T-helper 2 cell (primary cell): Measurements from ENCODE around the gene ACSF3.
"Not testable (repeated sequence)": the region's sequence is repeated elsewhere in the genome, so short reads cannot be mapped to it uniquely, and the experiment has no call there.

Source experiments
- DNase-seq, 5 experiments: peaks; one replicate each; pipeline versions ENCODE4 v3.0.0 to v3.0.0-alpha.2; 2012 to 2022

ACSF3 gene

GRCh38 chr16:89055894-89056555, 37.6 kb upstream of the ACSF3 start:
- no peak for DNase-seq

- no peak for DNase-seq
Measured at GRCh38 chr16:89056592-89056991, 37.1 kb upstream of the ACSF3 start.

DNA sequence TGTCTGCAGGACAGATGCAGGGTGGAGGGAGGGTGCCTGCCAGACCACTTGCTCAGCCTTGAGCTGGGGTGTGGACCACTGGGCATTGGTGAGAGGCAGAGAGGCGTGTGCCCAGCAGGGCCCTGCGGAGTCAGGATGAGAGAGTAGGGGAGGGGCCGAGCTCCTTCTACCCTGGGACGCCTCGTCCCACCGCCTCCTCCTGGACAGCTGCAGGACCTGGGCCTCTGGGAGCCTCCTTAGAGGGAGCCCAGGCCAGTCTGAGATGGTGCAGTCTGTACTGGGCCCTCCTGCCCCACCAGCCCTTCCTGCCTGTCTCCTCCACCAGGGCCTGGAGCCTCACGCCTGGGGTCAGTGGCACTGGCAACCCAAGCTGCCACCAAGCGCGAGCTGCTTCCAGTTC, 35.9 kb upstream of the ACSF3 start:
- no peak for DNase-seq

DNA sequence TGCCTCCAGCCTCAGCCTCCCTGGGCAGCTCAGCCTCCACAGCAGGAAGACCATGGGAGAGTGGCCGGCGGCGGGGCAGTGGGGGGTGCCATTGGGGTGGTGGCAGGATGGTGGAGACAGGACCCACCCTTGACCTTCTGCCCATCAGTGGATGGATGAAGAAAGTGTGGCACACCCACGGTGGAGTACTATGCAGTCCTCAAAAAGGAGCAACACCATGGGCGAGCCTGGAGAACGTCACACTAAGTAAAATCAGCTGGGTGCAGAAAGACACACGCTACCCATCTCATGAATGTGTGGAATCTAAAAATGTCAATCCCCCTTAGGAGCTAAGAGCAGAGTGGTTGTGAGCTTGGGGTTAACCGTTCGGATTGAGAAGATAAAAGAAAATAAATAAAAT, 34.8 kb upstream of the ACSF3 start:
- no peak for DNase-seq

DNA sequence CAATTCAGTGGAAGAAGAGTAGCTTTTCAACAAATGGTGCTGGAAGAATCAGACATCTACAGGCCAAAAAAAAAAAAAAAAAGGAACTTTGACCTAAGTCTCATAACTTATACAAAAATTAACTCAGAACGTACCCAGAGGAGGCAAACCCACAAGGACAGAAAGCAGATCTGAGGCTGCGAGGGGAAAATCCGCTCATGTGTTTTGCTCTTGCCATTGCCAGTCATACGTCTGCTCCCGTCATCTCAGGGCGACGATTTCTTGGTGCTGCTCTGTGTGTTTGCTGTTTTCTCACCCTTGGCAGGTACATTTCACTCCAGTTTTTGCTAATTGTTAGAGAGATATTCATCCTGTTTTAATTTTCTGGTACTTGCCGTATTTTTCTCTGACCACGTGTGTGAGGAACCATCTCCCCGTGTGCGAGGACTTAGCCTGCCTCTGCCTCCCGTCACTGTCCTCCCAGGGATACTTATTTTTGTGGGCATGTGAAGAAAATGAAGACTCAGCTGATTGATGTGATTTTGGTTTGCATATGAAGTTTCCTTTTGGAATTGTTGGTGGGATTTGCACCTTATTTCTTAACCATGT, 33.4 kb upstream of the ACSF3 start:
- DNase-seq: peak in 1 of 5 experiments; percentile 32

- DNase-seq: no peak
Measured at GRCh38 chr16:89061086-89061485, 32.6 kb upstream of the ACSF3 start.

DNA sequence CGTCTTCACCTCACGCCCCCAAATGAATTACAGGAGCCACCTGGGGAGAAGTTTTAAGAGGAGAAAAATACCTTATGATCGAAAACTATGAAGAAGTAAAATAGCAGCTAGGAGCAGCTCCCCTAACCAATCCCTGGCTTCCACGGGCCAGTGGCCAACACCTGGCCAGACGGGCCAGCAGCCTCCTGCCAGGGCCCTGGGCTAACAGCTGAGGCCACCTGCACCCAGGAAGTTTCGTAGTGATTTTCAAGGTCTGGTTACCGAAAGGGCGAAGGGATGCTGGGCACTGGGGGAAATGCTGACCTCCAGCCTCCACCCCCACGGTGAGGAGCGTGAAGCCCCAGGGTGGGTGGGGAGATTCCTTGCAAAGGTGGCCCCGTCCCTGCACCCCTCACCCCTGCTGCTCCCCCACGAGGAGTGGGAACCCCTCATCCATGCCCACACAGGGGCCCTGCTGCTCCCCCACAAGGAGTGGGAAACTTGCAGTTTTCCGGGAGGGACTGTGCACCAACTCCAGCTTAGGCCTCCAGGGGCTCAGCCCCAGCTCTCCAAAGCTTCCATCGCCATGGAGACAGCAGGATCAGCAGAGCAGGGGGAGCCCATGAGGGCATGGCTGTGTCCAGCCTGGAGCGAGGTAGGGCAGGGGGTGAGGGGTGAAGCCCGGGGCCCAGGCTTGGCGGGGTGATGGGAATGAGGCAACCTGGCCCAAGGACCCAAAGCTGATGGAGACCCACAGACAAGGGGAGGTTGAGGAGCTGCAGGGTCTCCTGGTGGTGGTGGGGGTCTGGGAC, 31.9 kb upstream of the ACSF3 start:
- DNase-seq: no peak

- DNase-seq: no peak
Measured at GRCh38 chr16:89062389-89063345, 31.0 kb upstream of the ACSF3 start.

- DNase-seq: no peak
Measured at GRCh38 chr16:89063768-89064320, 29.8 kb upstream of the ACSF3 start.

DNA sequence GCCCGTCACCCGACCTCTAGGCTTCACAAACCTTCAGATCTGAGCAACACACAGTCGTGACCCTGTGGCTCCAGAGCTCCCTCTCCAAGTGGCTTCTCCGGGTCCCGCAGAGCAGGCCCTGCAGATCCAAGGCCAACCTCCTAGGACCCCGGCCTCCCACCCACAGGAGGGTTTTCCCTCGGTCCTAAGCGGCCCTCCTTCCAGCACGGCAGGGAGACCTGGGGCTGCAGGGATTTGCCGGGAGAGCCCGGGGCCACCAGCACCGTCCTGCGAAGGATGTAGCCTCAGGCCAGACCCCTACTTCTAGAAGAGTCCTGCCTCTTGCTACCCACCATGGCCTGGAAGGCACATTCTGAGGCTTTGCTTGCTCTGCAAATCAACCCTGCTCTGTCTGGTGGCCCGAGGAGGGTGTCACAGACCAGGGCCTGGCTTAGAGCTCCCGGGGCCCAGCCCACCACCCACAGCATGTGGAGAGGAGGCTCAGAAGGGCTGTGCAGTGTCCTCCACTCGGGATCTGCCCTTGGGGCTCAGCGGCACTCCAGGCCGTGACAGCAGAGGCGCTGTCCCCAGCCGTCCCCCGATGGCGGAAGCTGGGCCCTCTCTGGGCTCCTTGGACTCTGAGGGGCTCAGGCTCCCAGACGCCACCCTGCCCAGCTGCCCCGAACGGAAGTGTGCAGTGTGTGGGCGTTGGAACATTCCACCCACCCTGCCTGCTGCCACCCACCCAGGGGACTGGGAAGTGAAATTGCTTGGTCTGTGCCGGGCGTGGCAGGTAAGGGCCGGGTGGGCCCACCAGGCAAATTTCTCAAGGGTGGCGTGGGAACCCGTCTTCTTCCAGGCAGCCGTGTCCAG, 28.8 kb upstream of the ACSF3 start:
- no peak for DNase-seq

GRCh38 chr16:89065458-89065822, 28.2 kb upstream of the ACSF3 start:
- no peak for DNase-seq

DNA sequence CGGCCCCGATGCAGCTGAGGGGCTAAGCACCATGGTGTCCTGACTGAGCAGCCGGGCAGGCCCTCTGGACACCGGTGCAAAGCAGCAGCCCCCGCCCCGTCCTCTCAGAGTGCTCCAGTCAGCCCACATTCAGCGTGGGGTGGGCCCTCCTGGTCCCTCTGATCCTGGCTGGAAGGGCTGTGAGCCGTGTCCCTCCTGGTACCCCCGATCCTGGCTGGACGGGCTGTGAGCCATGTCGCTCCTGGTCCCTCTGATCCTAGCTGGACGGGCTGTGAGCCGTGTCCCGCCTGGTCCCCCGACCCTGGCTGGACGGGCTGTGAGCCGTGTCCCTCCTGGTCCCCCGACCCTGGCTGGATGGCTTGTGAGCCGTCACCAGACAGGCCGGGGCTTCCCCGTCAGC, 26.9 kb upstream of the ACSF3 start:
- no peak for DNase-seq

DNA sequence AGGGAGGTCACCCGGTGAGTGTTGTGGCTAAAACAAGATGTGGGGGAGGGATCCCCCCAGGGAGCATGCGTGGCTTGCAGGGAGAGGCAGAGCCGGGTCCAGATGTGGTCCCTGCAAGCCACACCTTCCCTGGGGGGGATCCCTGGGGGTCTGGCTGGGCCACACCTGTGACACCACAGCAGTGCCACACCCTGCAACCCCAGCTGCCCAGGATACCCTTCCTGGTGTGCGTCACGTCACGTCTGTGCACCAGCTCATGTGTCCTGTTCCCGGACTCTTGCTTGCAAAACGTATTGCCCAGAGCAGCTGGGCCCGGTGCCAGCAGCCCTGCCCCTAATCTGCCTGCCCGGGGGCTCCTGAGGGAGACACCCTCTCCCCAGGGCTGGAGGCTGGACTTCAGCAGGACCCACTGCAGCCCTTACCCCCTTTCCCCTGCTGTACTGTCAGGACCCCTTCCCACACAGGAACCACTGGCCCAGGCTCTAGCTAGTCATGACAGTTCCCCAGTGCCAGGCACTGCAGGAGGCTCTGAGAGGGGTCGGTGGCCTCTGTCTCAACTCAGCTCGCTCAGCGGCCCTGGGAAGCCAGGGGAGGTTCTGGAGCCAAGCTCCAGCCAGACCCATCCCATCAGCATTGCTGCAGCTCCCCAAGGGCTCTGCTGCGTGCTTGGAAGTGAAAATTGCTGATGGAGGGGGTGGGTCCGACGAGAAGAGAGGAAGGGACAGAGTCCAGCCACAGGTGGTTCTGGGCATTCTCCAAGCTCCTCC, 25.8 kb upstream of the ACSF3 start:
- no peak for DNase-seq

GRCh38 chr16:89068814-89069616, 24.6 kb upstream of the ACSF3 start:
- DNase-seq: not testable (repeated sequence)

- DNase-seq: no peak
Measured at GRCh38 chr16:89069920-89070319, 23.7 kb upstream of the ACSF3 start.

- no peak for DNase-seq
Measured at GRCh38 chr16:89070590-89070989, 23.1 kb upstream of the ACSF3 start.

- DNase-seq: no peak
Measured at GRCh38 chr16:89071686-89072547, 21.7 kb upstream of the ACSF3 start.

DNA sequence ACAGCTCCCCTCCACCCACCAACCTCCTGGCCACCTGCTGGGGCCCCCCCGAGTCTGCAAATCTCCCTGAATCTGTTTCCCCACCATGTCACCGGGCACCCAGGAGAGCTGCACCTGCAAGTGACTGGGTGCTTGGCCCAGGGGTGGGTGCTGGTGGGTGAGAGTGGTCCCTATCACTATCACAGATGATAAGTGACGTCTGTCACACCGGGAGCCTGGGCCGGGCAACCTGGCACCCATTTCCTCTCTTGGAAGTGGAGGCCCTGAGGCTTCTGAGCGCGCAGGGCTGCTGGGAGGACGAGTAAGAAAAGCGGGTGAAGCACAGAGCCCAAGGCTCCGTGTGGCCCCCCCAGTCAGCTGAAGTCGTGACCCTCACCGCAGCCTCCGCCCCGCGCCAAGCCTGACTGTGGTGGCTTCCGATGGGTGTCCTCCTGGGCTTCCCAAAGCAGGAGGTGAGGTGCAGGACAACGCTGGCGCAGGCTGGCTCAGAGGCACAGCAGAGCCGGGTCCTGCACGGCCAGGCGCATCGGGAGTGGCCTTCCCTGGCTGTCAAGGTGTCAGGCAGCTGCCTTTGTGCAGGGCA, 21.0 kb upstream of the ACSF3 start:
- no peak for DNase-seq
